Epithelial cell of proximal tubule (primary cell): ENCODE results near the gene RABIF. TPM values are rescaled to one million over a fixed set of nuclear protein-coding genes. Genes with fewer than 3 reads are reported as not detected.

Source experiments
- DNase-seq: peaks from one replicate; pipeline ENCODE4 v3.0.0-alpha.2; 2011; ENCODE audit warnings: low read depth
- H3K4me3 ChIP-seq: 2 replicates; pipeline ENCODE4 v1.5.1; 2011; ENCODE audit warnings: low read depth, mild to moderate bottlenecking, low read length
- CTCF ChIP-seq: conservative IDR thresholded peaks from 2 replicates; pipeline ENCODE4 v1.5.1; 2012; ENCODE audit warnings: low read depth, mild to moderate bottlenecking, low read length
- total RNA-seq: library from RNA; depleted of rRNA; stranded (reverse); fragments of >200 nt; gene quantifications from 2 replicates; pipeline ENCODE4 v1.2.3, GENCODE V29; 2015

RABIF gene
- total RNA-seq, 1 donor from 2014 or later, result 9.2 TPM

- no peak for TF ChIP-seq CTCF
- H3K4me3 ChIP-seq, result no peak overlapping the region
- no peak for DNase-seq
Observed at GRCh38 chr1:202850593-202851362, 38.2 kb downstream of the RABIF start.

- no peak overlapping the region for H3K4me3 ChIP-seq
- TF ChIP-seq CTCF, result no peak
- DNase-seq, result no peak
Observed at GRCh38 chr1:202848191-202848542, 40.8 kb downstream of the RABIF start.

GRCh38 chr1:202844935-202845334 lies 44.0 kb downstream of the RABIF start:
- TF ChIP-seq CTCF, result no peak
- DNase-seq, result no peak
- no peak overlapping the region for H3K4me3 ChIP-seq

GRCh38 chr1:202844259-202844658 lies 44.7 kb downstream of the RABIF start:
- H3K4me3 ChIP-seq, result no peak overlapping the region
- no peak for DNase-seq
- no peak for TF ChIP-seq CTCF

- TF ChIP-seq CTCF, result no peak
- no peak overlapping the region for H3K4me3 ChIP-seq
- no peak for DNase-seq
Observed at GRCh38 chr1:202843081-202843480, 45.9 kb downstream of the RABIF start.

- no peak for DNase-seq
- H3K4me3 ChIP-seq, result no peak overlapping the region
- TF ChIP-seq CTCF, result no peak
Observed at GRCh38 chr1:202837746-202838262, 51.1 kb downstream of the RABIF start.
